SW 1271 (cell line): ENCODE measurements around the gene VWA2.

ENCODE experiments used
- DNase-seq, 2 experiments: peaks; one replicate each; lab custom pipeline; 2025; lab: John Stamatoyannopoulos, UW

VWA2 gene

GRCh38 chr10:114250236-114250635 is 11.2 kb downstream of the VWA2 start:
- DNase-seq, result no peak

GRCh38 chr10:114250716-114251115 is 11.7 kb downstream of the VWA2 start:
- no peak for DNase-seq

- no peak for DNase-seq
Observed at GRCh38 chr10:114252092-114252491, 13.0 kb downstream of the VWA2 start.

- DNase-seq, result peak in 1 of 2 experiments; percentile 2
Observed at GRCh38 chr10:114252883-114253282, 13.8 kb downstream of the VWA2 start.

DNA sequence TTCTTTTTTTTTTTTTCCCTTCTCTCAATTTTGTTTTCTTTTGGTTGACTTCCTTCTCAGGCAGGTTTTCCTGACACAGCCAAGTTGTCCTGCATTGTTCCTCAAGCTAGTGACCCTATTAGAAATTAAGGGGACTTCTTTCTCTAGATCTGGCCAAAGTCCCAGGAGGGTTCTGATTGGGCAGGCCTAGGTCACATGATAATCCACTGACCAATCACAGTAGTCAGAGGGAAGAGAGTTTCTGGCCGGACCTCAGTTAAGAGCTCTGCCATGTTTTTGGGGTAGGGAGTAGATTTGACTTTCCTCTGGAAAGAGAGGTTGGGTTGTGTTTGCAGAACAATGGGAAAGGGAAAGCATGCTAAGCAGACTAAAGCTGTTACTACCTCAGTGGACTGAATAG is 16.2 kb downstream of the VWA2 start:
- DNase-seq, result no peak

DNA sequence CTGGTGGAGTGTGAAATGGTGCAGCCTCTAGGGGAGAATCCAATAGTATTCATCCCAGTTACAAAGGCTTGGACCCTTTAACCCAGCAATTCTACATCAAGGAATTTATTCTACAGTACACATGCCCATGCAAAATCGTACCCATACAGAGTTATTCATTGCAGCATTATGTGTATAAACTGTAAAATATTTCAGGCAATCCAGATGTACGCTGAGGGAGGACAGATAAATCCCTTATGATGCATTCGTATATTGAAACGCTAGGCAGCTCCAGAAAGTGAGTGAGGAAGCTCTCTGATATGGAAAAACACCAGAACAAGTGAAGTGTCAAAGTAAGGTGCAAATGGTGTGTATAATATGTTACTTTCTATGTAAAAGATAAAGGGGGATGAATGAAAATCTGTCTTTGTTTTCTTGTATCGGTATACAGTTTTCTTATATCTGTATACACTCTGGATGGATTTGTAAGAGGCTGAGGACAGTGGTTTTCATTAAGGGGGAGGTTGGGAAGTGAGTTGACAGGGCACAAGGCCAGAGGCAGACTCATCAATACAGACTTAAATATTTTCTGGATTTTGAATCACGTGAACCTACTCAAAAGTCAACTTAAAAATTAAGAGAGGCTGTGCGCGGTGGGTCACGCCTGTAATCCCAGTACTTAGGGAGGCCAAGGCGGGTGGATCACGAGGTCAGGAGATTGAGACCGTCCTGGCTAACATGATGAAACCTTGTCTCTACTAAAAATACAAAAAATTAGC is 17.1 kb downstream of the VWA2 start:
- DNase-seq, result no peak

DNA sequence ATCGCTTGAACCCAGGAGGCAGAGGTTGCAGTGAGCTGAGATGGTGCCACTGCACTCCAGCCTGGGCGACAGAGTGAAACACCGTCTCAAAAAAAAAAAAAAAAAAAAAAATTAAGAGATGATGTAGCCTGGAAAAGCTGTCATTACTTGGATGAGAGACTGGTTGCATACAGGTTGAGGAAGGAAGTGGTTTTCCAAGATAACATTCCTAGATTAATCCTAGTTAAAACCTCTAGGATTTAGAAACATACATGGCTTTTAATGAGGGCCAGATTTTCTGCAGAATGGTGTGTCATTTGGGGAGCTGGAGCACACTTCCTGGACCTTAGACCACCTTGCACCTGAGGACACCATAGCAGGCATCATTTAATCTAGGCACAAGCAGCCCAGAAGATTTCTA is 17.8 kb downstream of the VWA2 start:
- DNase-seq, result no peak

DNA sequence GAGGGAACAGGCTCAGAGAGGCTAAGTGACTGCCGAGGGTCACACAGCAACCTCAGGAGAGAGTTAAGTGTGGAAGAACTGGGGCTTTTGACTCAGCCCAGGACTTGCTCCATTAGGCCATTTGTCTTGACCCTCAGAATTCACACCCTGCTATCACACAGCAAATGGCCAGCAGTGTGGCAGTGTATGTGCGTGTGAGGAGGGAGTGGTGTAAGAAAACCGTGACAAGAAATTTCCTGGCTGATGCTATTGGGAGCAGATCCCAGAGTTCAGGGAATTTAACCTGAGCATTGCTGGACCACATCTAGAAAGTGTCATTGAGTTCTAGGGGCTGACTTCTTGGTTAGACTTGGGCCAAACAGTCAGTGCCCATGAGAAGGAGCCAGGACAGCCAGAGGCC is 18.4 kb downstream of the VWA2 start:
- no peak for DNase-seq

GRCh38 chr10:114258274-114258840 is 19.3 kb downstream of the VWA2 start:
- no peak for DNase-seq

DNA sequence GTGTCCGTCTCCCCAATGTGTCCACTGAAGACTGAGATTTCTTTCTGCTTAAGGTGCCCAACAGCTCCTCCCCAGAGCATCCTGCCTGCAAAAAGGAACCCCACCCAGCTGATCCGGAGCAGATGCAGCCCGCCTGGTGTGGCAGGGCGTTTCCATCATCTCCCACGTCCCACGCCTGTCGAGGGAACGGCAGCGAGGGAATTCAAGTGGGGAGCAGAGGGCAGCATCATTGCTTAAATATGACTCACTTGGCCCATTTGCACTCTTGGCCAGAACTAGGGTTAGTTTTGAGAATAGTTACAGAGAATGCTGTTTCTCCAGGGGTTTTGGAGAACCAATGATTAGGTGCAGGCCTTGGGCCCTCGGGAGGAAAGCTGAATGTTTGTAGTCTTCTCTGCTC is 20.8 kb downstream of the VWA2 start:
- no peak for DNase-seq

DNA sequence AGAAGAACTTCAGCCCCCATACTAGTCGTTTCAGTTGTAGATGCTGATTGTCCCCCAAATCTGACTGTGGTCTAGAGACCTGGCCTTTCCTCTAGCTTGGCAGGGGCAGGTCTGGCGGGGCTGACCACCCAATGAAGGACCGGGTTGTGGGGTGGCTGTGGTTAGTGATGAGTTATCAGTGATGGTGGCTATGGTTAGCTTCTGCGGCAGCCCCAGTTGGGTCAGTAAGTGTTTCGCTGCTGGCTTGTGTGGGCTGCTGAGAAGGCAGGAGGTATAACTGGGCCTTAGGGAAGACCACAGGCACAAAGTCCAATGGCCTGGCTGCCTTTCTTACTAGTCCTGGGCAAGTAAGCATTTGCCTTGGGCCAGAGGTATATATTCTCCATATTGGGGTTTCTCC is 21.3 kb downstream of the VWA2 start:
- no peak for DNase-seq

- DNase-seq, result no peak
Observed at GRCh38 chr10:114261076-114261475, 22.0 kb downstream of the VWA2 start.

- DNase-seq, result no peak
Observed at GRCh38 chr10:114262496-114262895, 23.4 kb downstream of the VWA2 start.

DNA sequence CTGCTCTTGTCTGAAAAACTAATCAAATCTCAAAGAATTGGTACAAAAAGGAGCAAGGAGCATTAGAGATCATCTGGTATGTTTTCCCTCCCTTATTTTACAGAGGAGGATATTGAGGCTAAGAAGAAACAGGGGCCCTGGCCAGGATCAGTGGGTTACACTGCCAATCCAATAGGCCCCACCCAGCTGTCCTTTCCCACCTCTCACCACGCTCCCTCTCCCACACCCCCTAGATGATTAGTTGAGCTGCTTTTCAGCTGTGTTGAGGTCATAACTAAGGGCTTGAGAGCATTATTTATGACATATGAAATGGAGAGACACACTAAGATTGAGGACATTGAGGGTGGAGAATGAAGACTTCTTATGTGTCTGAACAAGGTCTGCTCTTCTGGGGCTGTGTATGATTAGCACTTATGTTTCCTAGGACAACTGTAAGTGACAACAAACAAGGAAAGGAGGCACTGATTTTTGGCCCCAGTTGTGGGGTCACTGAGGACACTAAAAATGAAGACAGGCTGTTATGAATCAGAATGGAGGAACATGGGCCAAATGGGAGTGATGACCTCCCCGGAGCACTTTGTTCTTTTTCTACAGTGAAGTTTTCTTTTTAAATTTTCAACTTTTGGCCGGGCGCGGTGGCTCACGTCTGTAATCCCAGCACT is 26.5 kb downstream of the VWA2 start:
- DNase-seq, result no peak

DNA sequence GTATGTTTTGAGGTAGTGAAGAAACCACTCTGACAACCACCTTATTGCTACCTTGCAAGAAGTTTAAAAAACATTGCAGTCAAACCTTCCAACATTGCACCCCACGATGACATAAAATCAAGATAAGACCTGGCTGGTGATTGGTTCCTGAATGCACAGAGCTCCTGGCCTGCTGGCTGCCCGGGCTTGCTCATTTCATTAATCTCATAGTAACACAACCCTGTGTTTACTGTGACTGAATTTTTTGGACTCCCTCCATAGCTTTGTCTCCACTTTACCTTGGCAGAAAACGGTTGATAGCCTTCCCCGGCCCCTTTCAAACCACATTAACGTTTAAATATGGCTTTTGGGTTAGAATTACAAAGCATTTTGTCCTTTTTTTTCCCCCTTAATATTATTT is 27.5 kb downstream of the VWA2 start:
- DNase-seq, result no peak

DNA sequence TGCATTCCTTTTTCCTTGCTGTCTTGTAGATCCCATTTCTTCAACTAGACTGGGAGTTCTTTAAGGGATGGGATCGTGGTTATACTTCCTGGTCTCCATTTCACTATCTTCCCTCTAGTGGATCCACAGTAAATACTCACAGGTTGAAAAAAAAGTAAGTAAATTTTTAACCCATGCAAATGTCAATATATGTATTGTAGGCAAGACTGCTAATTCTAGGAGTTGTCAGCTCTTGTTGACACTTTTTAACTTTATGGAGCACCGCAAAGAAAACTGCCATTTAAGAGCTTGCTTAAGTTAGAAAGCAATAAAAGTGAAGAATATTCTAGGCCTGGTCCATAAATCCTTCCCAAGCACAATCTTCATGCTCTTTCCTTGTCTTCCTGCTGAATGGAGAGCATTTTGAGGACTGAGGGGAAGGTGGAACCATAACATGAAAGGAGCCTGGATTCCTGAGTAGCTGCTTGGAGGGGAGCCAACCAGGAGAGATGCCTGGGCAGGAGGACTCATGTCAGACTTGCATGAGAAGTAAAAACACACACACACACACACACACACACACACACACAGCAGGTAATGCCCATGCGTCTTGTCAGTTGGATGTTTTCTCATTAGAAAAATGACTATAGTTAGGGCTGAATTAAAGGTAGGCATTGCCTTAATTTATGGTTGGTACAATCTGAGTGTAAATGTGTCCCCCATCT is 32.2 kb downstream of the VWA2 start:
- DNase-seq, result no peak

GRCh38 chr10:114271779-114272167 is 32.7 kb downstream of the VWA2 start:
- peak; percentile 33 to 69 for DNase-seq

GRCh38 chr10:114272696-114273095 is 33.6 kb downstream of the VWA2 start:
- no peak for DNase-seq

GRCh38 chr10:114273910-114274309 is 34.9 kb downstream of the VWA2 start:
- DNase-seq, result no peak

DNA sequence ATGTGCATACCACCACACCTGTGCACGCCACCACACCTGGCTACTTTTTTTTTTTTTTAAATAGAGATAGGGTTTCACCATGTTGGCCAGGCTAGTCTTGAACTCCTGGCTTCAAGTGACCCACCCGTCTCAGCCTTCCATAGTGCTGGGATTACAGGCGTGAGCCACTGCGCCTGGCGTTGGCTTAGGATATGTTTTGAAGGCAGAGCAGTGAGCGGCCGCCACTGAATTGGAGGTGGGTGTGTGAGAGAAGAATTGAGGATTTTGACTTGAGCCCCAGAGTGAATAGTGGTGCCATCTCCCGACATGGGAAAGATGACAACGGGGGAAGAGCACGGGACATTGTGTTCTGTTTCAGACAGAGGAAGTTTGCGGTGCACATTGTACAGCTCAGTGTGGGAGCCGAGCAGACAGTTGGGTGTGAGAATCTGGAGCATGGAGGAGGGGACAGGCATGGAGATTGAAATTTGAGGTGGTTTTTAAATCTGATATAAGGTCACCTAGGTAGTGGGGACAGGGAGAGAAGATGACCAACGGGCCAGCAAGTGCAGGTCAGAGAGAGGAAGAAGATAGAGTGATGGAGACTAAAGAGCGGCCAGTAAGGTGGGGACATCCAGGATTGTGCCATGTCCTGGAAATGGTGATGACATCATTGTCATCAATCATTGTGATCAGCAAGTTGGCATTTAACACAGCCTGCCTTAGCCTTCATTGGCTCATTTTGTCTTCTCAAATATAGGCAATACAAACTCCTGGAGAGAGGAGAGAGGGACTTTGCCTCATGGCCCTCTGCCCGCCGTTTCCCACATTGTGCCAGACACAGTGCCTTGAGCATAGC is 35.8 kb downstream of the VWA2 start:
- DNase-seq, result no peak

- DNase-seq, result no peak
Observed at GRCh38 chr10:114276066-114276465, 37.0 kb downstream of the VWA2 start.

- DNase-seq, result no peak
Observed at GRCh38 chr10:114276671-114277070, 37.6 kb downstream of the VWA2 start.
